KMS-11 (cell line): Measurements from ENCODE around the gene VWA3A.

Source experiments
- H2AFZ ChIP-seq: fragments of 200-600 bp; sonication (generic); 2 replicates; pipeline ENCODE4 v1.6.1; 2016; ENCODE audit warnings: antibody characterized with exemption, mixed run types, low read depth
- H3K27ac ChIP-seq: fragments of 200-600 bp; sonication (generic); 2 replicates; pipeline ENCODE4 v1.6.1; 2016; ENCODE audit warnings: mild to moderate bottlenecking, mixed run types
- H3K27me3 ChIP-seq: fragments of 200-600 bp; sonication (generic); 2 replicates; pipeline ENCODE4 v1.6.1; 2017; ENCODE audit warnings: mild to moderate bottlenecking, low read depth, mixed run types, moderate library complexity; ENCODE audit not compliant: insufficient read depth
- H3K36me3 ChIP-seq: fragments of 200-600 bp; sonication (generic); 2 replicates; pipeline ENCODE4 v1.6.1; 2017; ENCODE audit warnings: mild to moderate bottlenecking, mixed run types; ENCODE audit not compliant: insufficient read depth
- H3K4me1 ChIP-seq: fragments of 200-600 bp; sonication (generic); 2 replicates; pipeline ENCODE4 v1.6.1; 2016; ENCODE audit warnings: mild to moderate bottlenecking, low read depth, mixed run types; ENCODE audit not compliant: poor library complexity, severe bottlenecking
- H3K4me2 ChIP-seq: fragments of 200-600 bp; sonication (generic); 2 replicates; pipeline ENCODE4 v1.7.0; 2016; ENCODE audit warnings: mild to moderate bottlenecking, mixed run types
- H3K4me3 ChIP-seq: fragments of 200-600 bp; sonication (generic); IDR thresholded peaks from 2 replicates; pipeline ENCODE4 v1.6.1; 2017; ENCODE audit warnings: low read depth, low read length, mixed read lengths; ENCODE audit not compliant: insufficient read depth
- H3K79me2 ChIP-seq: fragments of 200-600 bp; sonication (generic); 2 replicates; pipeline ENCODE4 v1.6.1; 2016; ENCODE audit warnings: low read depth, mixed run types; ENCODE audit not compliant: insufficient read depth
- H3K9ac ChIP-seq: fragments of 200-600 bp; sonication (generic); 2 replicates; pipeline ENCODE4 v1.6.1; 2016; ENCODE audit warnings: mild to moderate bottlenecking, mixed run types
- H4K20me1 ChIP-seq: fragments of 200-600 bp; sonication (generic); 2 replicates; pipeline ENCODE4 v1.6.1; 2016; ENCODE audit warnings: mild to moderate bottlenecking, mixed run types; ENCODE audit not compliant: insufficient read depth
- TF ChIP-seq, protein P1 (sequence below): fragments of 200-600 bp; sonication (generic); conservative IDR thresholded peaks from 2 replicates; pipeline ENCODE4 v1.6.1; 2017; ENCODE audit warnings: low read depth, mild to moderate bottlenecking, antibody characterized with exemption, low read length, moderate library complexity, mixed read lengths

VWA3A gene

GRCh38 chr16:22161401-22161800, 69.1 kb downstream of the VWA3A start:
- H3K4me2 ChIP-seq: no peak overlapping the region
- TF ChIP-seq, protein P1, sequence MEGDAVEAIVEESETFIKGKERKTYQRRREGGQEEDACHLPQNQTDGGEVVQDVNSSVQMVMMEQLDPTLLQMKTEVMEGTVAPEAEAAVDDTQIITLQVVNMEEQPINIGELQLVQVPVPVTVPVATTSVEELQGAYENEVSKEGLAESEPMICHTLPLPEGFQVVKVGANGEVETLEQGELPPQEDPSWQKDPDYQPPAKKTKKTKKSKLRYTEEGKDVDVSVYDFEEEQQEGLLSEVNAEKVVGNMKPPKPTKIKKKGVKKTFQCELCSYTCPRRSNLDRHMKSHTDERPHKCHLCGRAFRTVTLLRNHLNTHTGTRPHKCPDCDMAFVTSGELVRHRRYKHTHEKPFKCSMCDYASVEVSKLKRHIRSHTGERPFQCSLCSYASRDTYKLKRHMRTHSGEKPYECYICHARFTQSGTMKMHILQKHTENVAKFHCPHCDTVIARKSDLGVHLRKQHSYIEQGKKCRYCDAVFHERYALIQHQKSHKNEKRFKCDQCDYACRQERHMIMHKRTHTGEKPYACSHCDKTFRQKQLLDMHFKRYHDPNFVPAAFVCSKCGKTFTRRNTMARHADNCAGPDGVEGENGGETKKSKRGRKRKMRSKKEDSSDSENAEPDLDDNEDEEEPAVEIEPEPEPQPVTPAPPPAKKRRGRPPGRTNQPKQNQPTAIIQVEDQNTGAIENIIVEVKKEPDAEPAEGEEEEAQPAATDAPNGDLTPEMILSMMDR: no peak
- no peak overlapping the region for H2AFZ ChIP-seq

DNA sequence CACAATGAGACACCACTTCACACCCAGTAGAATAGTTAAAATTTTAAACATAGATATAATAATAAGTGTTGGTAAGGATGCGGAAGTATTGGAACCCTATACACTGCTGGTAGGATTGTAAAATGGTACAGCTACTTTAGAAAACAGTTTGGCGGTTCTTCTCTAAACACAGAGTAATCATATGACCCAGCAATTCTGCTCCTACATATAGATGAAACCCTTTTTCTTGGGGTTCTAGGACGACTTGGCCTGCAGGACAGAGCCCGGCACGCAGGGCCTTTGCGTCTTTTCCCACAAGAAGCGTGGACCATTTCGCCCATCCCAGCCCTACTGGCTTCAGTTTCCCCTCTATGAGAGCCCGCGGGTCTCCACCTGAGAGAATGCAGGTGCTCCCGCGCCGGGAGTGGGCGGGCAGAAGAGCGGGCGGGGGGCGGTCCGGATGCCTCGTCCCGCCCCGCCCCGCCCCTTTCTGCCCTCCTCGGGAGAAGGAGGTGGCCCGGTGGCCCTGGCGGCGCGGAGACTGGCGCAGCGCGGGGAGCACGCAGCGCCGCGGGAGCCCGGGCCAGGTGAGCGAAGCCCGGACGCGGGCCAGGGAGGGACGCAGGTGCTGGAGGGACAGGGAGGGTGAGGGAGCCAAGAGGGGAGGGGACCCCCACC, 69.8 kb downstream of the VWA3A start, which contains the start of gene SDR42E2:
TSS of gene SDR42E2 (plus strand) at position 508 of the 657 bp plus-strand sequence. CDS start 3,077 bp downstream, outside the sequence.
- H3K4me3 ChIP-seq: no peak within 1 kb of the TSS

More at GRCh38 chr16:22161401-22161800, 69.1 kb downstream of the VWA3A start:
- Histone ChIP-seq H3K4me3 (no peak overlapping the region), H3K79me2 (no peaks in the 10 kb centered on the region), H3K27me3 (peaks cover 6% of the 10 kb centered on the region; the same call in 1 of the 2 replicates), H3K36me3 (no peaks in the 10 kb centered on the region), H3K4me1 (peaks cover 4% of the 10 kb centered on the region), H3K27ac (no peak overlapping the region), H3K9ac (no peak overlapping the region), H4K20me1 (no peaks in the 10 kb centered on the region)

DNA sequence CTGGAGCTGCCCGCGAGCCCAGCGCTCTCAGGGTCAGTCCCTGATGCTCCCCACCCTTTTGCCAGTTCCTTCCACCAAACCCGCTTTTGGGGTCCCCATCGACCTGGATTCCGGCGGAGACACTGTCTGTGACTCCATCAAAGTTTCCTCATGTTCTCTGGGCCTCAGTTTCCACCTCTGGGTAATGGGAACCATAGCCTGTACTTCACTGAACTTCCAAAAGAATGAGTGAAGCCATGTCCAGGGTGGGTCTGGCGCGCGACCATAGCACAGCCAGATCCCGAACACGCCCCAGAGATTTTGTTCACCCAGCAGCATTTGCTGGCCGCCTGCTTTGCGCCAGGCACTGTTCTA, 70.3 kb downstream of the VWA3A start:
- Histone ChIP-seq H3K4me3 (no peak overlapping the region), H3K4me2 (peak overlapping the region; percentile 48), H2AFZ (peak overlapping the region; percentile 51; the same call in 1 of the 2 replicates), H3K27ac (no peak overlapping the region), H3K79me2 (no peaks in the 10 kb centered on the region), H3K4me1 (peaks cover 4% of the 10 kb centered on the region), H3K9ac (no peak overlapping the region), H4K20me1 (no peaks in the 10 kb centered on the region), H3K36me3 (no peaks in the 10 kb centered on the region), H3K27me3 (peaks cover 6% of the 10 kb centered on the region; the same call in 1 of the 2 replicates)
- TF ChIP-seq, protein P1: no peak

More for the DNA sequence above, 69.8 kb downstream of the VWA3A start, which contains the start of gene SDR42E2:
- H3K27me3 ChIP-seq: peaks cover 6% of the 10 kb centered on the region; the same call in 1 of the 2 replicates
- peak within 1 kb of the TSS; percentile 48 for H3K4me2 ChIP-seq
- no peaks in the 10 kb centered on the region for H3K36me3 ChIP-seq
- no peaks in the 10 kb centered on the region for H3K79me2 ChIP-seq
- no peaks in the 10 kb centered on the region for H4K20me1 ChIP-seq
- H2AFZ ChIP-seq: peak within 1 kb of the TSS; percentile 51; the same call in 1 of the 2 replicates
- H3K4me1 ChIP-seq: peaks cover 4% of the 10 kb centered on the region
- no peak within 1 kb of the TSS for H3K27ac ChIP-seq
- TF ChIP-seq, protein P1: no peak
- H3K9ac ChIP-seq: no peak within 1 kb of the TSS

DNA sequence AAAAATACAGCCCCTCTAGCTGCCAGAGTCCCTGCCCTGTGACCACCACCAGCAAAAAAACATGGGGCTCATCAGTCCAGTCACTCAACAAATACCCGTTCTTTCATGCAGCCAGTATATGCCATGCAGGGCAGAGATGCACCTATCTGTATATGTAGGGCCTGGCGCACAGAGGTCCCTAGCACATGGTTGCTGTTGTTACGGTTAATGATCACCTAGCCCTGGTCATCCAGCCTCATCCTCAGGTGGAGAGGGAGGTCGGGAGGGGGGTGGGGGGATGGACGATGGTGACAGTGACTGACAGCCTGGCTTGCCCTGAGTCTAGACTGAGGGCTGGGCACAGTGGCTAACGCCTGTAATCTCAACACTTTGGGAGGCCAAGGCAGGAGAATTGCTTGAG, 71.5 kb downstream of the VWA3A start:
- Histone ChIP-seq H3K9ac (no peak overlapping the region), H2AFZ (no peak overlapping the region), H3K4me1 (peaks cover 4% of the 10 kb centered on the region), H3K36me3 (no peaks in the 10 kb centered on the region), H3K27me3 (peaks cover 6% of the 10 kb centered on the region; the same call in 1 of the 2 replicates), H3K4me3 (no peak overlapping the region), H3K4me2 (no peak overlapping the region), H4K20me1 (no peaks in the 10 kb centered on the region), H3K79me2 (no peaks in the 10 kb centered on the region), H3K27ac (no peak overlapping the region)
- TF ChIP-seq, protein P1: no peak
